ENCODE data around the gene MAGI2.

- TF ChIP-seq POLR2A (IDR thresholded peaks at IDR 0.05; ENCODE audit: low read depth, low read length): no peak
- no peak for TF ChIP-seq POLR2AphosphoS5 (IDR thresholded peaks at IDR 0.05; ENCODE audit: low read depth, low read length)
- TF ChIP-seq TAF1 (IDR thresholded peaks at IDR 0.05; ENCODE audit: low read depth, low read length): no peak
- TF ChIP-seq POU2F2 (IDR thresholded peaks at IDR 0.05; ENCODE audit: low read depth, low read length): no peak
Observed at GRCh38 chr7:78037603-78038002, 1415.9 kb downstream of the MAGI2 start.

Data from GM12891 (cell line).